ENCODE data around the gene CTBP2.

DNA sequence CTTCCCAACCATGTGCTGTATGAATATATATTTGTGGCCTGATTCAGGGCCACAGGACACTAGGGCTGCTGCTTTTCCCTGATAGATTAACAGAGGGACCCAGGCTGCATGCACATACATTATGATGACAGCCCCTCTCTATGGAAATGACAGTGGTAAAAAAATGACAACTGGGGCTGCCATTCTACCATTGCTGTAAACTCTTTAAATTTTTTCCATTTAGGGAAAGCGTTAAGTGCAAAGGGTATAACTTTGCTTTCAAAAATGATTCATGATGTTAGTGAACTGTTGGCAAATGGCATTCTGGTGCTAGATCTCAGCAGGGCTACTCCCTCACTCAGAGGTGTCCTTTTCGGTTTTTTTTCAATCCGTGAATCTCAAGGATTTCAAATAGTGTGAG lies 4.2 kb downstream of the CTBP2 start:
- TF ChIP-seq CTCF (IDR thresholded peaks at IDR 0.05), result no peak
- TF ChIP-seq REST (IDR thresholded peaks at IDR 0.05; ENCODE audit: insufficient read depth in 1 of 2, low read depth in 2 of 2, low read length in 1 of 2), result no peak

All from Panc1 (cell line).